Kidney epithelial cell (primary cell): ENCODE data around the gene LYPD4. TPM values are rescaled to one million over a fixed set of nuclear protein-coding genes. Genes with fewer than 3 reads are reported as not detected.
A peak's percentile ranks its signal among the peaks of the same experiment; 100 is the strongest.

ENCODE experiments used
- DNase-seq: peaks from one replicate; pipeline ENCODE4 v3.0.0-alpha.2; 2010; ENCODE audit warnings: low read depth
- H3K27me3 ChIP-seq: 2 replicates; pipeline ENCODE4 v1.6.0; 2011; ENCODE audit warnings: low read length; ENCODE audit not compliant: control insufficient read depth, insufficient read depth
- H3K36me3 ChIP-seq: 2 replicates; pipeline ENCODE4 v1.5.1; 2011; ENCODE audit warnings: low read length; ENCODE audit not compliant: control insufficient read depth, insufficient read depth
- H3K4me3 ChIP-seq: 2 replicates; pipeline ENCODE4 v1.5.1; 2011; ENCODE audit warnings: low read depth, mild to moderate bottlenecking, control low read depth, low read length
- CTCF ChIP-seq: IDR thresholded peaks from 2 replicates; pipeline ENCODE4 v1.5.1; 2011; ENCODE audit warnings: mild to moderate bottlenecking, moderate library complexity, low read length, control low read depth, inconsistent platforms; ENCODE audit not compliant: insufficient read depth, poor library complexity, severe bottlenecking
- total RNA-seq: library from RNA; depleted of rRNA; stranded (reverse); fragments of >200 nt; gene quantifications from 2 replicates; pipeline ENCODE4 v1.2.3, GENCODE V29; 2015

LYPD4 gene
- total RNA-seq, 1 donor from 2014 or later, result not detected

- peaks cover 7% of the 10 kb centered on the region for H3K27me3 ChIP-seq
- H3K4me3 ChIP-seq, result no peak overlapping the region
- peaks cover 12% of the 10 kb centered on the region for H3K36me3 ChIP-seq
- peak; percentile 88 for TF ChIP-seq CTCF
- DNase-seq, result no peak
Measured at GRCh38 chr19:41872775-41873647, 28.5 kb upstream of the LYPD4 start.

GRCh38 chr19:41872384-41872774, 27.9 kb upstream of the LYPD4 start:
- Histone ChIP-seq H3K27me3 (peaks cover 3% of the 10 kb centered on the region), H3K4me3 (no peak overlapping the region), H3K36me3 (peaks cover 12% of the 10 kb centered on the region)
- TF ChIP-seq CTCF, result no peak
- DNase-seq, result no peak

GRCh38 chr19:41871573-41872383, 27.3 kb upstream of the LYPD4 start:
- Histone ChIP-seq H3K4me3 (no peak overlapping the region), H3K27me3 (no peaks in the 10 kb centered on the region), H3K36me3 (peaks cover 12% of the 10 kb centered on the region)
- no peak for TF ChIP-seq CTCF
- DNase-seq, result no peak

GRCh38 chr19:41870401-41870873, 26.0 kb upstream of the LYPD4 start:
- DNase-seq, result no peak
- Histone ChIP-seq H3K27me3 (no peaks in the 10 kb centered on the region), H3K4me3 (no peak overlapping the region), H3K36me3 (peaks cover 14% of the 10 kb centered on the region)
- no peak for TF ChIP-seq CTCF

GRCh38 chr19:41869374-41869955, 25.0 kb upstream of the LYPD4 start:
- DNase-seq, result no peak
- no peak overlapping the region for H3K4me3 ChIP-seq
- no peaks in the 10 kb centered on the region for H3K27me3 ChIP-seq
- H3K36me3 ChIP-seq, result peaks cover 16% of the 10 kb centered on the region
- no peak for TF ChIP-seq CTCF
